DMS114 treated with DMSO at 0.1 percent for 48 hours (cell line): ENCODE results near the gene DAPK3.

Source experiments
- DNase-seq: peaks from one replicate; lab custom pipeline; 2025; ENCODE audit not compliant: unreplicated experiment; lab: John Stamatoyannopoulos, UW

The DAPK3 gene

GRCh38 chr19:3919793-3920192 lies 51.1 kb downstream of the DAPK3 start:
- DNase-seq: no peak

- DNase-seq: no peak
Observed at GRCh38 chr19:3916033-3916432, 54.9 kb downstream of the DAPK3 start.

- no peak for DNase-seq
Observed at GRCh38 chr19:3914199-3914598, 56.7 kb downstream of the DAPK3 start.

- DNase-seq: no peak
Observed at GRCh38 chr19:3910105-3910504, 60.8 kb downstream of the DAPK3 start.
